PC-3 (cell line): ENCODE results near the gene ACADS. TPM values are rescaled to one million over a fixed set of nuclear protein-coding genes. Genes with fewer than 3 reads are reported as not detected.

Source experiments
- ATAC-seq: fragments of 200-7000 bp; cut with Tn5 transposase; 2 replicates; pipeline ENCODE4 v1.9.1; 2020; ENCODE audit warnings: mild to moderate bottlenecking, moderate library complexity
- BruUV-seq: library from RNA; stranded (reverse); fragments of 400-500 nt; replicated peaks from 2 replicates; lab custom pipeline; 2021; lab: Mats Ljungman, UMichigan
- CTCF ChIA-PET: fragments of 300-600 bp; sonication (Branson Sonifier 250); formaldehyde crosslinking; loops from one replicate; lab custom pipeline; 2022; ENCODE audit warnings: antibody characterized with exemption; lab: Charles Lee
- POLR2A ChIA-PET: fragments of 300-600 bp; sonication (Branson Sonifier 250); formaldehyde crosslinking; loops from one replicate; lab custom pipeline; 2022; ENCODE audit warnings: antibody characterized with exemption; ENCODE audit not compliant: unreplicated experiment; lab: Charles Lee
- DNase-seq: peaks from one replicate; pipeline ENCODE4 v3.0.0-alpha.2; 2015
- H2AFZ ChIP-seq: fragments of 300-600 bp; sonication (generic); 2 replicates; pipeline ENCODE4 v1.6.0; 2016; ENCODE audit warnings: antibody characterized with exemption, low read length
- H3F3A ChIP-seq: fragments of 300-600 bp; sonication (generic); one replicate; pipeline ENCODE4 v1.6.0; 2017; ENCODE audit warnings: antibody characterized with exemption, low read length, control low read depth, mild to moderate bottlenecking; ENCODE audit not compliant: unreplicated experiment
- H3K27ac ChIP-seq: fragments of 300-600 bp; sonication (generic); 2 replicates; pipeline ENCODE4 v1.5.1; 2016; ENCODE audit warnings: mild to moderate bottlenecking, low read length
- H3K27me3 ChIP-seq: fragments of 300-600 bp; sonication (generic); 2 replicates; pipeline ENCODE4 v1.6.1; 2016; ENCODE audit warnings: low read length, mixed read lengths
- H3K36me3 ChIP-seq: fragments of 300-600 bp; sonication (generic); 2 replicates; pipeline ENCODE4 v1.6.1; 2016; ENCODE audit warnings: low read depth, mixed run types, low read length, mixed read lengths
- H3K4me1 ChIP-seq: fragments of 300-600 bp; sonication (generic); 2 replicates; pipeline ENCODE4 v1.5.1; 2016; ENCODE audit warnings: low read length; ENCODE audit not compliant: insufficient read depth
- H3K4me2 ChIP-seq: fragments of 300-600 bp; sonication (generic); 2 replicates; pipeline ENCODE4 v1.6.0; 2016; ENCODE audit warnings: low read length
- H3K4me3 ChIP-seq: fragments of 300-600 bp; sonication (generic); 2 replicates; pipeline ENCODE4 v1.5.1; 2016; ENCODE audit warnings: mild to moderate bottlenecking, low read length, mixed read lengths
- H3K79me2 ChIP-seq: fragments of 300-600 bp; sonication (generic); 2 replicates; pipeline ENCODE4 v1.6.1; 2017; ENCODE audit warnings: low read length, mixed read lengths
- H3K9ac ChIP-seq: fragments of 300-600 bp; sonication (generic); 2 replicates; pipeline ENCODE4 v1.6.0; 2016; ENCODE audit warnings: mild to moderate bottlenecking, low read length
- H3K9me2 ChIP-seq: fragments of 300-600 bp; sonication (generic); replicated peaks from 2 replicates; pipeline ENCODE4 v1.6.1; 2016; ENCODE audit warnings: mixed run types, low read length, mixed read lengths
- H3K9me3 ChIP-seq: fragments of 300-600 bp; sonication (generic); 2 replicates; pipeline ENCODE4 v1.6.1; 2016; ENCODE audit warnings: low read length, mixed read lengths
- H4K20me1 ChIP-seq: fragments of 300-600 bp; sonication (generic); 2 replicates; pipeline ENCODE4 v1.6.1; 2016; ENCODE audit warnings: low read length, mixed read lengths
- EZH2 ChIP-seq: fragments of 300-600 bp; sonication (generic); IDR thresholded peaks from one replicate; pipeline ENCODE4 v1.6.1; 2017; ENCODE audit warnings: antibody characterized with exemption, mild to moderate bottlenecking, low read length; ENCODE audit not compliant: unreplicated experiment
- EZH2phosphoT487 ChIP-seq: fragments of 300-600 bp; sonication (generic); IDR thresholded peaks from 2 replicates; pipeline ENCODE4 v1.6.1; 2018; ENCODE audit warnings: mild to moderate bottlenecking, antibody characterized with exemption, low read length, borderline replicate concordance
- intact Hi-C: fragments of 100-400 bp; cut with micrococcal nuclease; formaldehyde crosslinking; loops from 2 replicates; pipeline ENCODE4 v1.9.0; 2023
- total RNA-seq: library from RNA; depleted of rRNA; stranded (reverse); fragments of >200 nt; gene quantifications from 2 replicates; pipeline ENCODE4 v1.2.3, GENCODE V29; 2014
- TF ChIP-seq, protein P1 (sequence below): fragments of 300-600 bp; sonication (generic); conservative IDR thresholded peaks from 2 replicates; pipeline ENCODE4 v1.5.1; 2017; ENCODE audit warnings: antibody characterized with exemption, low read depth, mild to moderate bottlenecking, low read length

The ACADS gene
- total RNA-seq, 1 experiment from 2014 or later, result 19.6 TPM

DNA sequence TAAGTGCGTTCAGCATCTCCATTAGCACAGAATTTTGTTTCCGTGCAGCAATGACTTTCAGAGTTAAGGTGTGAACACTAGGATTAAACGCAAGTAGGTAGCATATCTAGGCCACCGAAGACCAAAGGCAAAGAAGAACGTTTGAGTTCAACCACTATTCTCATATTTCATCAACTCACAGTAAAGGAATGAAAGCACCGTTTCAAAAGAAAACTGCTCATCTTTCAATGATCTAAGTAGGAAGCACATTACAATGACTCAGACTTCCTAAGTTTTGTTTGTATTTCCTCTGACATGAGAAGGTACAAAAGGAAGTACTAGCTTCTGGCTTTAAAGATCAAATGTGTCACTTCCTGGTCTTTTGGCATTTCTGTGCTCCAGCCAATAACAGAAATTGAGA, 57.6 kb downstream of the ACADS start:
- peaks cover 22% of the 10 kb centered on the region for H3K4me1 ChIP-seq
- intact Hi-C loops, result loop anchor here (10.0 kb wide), 1 partner anchor 122 kb away; the partner anchor contains the start of gene SPPL3
- BruUV-seq, result no TSS peak
- no peaks in the 10 kb centered on the region for H3K9me3 ChIP-seq
- peaks cover 14% of the 10 kb centered on the region for H3F3A ChIP-seq
- peak overlapping the region; percentile 16; the same call in 1 of the 2 replicates for H3K4me3 ChIP-seq
- H3K4me2 ChIP-seq, result peak overlapping the region; percentile 63
- H3K27me3 ChIP-seq, result no peaks in the 10 kb centered on the region
- H3K9ac ChIP-seq, result no peak overlapping the region
- no peaks in the 10 kb centered on the region for H3K9me2 ChIP-seq
- 0 out of 2 replicates have a peak, but pooled peaks cover 6% of the 10 kb centered on the region for H4K20me1 ChIP-seq
- ChIA-PET CTCF (interaction anchor here (0.6 kb wide), 1 partner anchor 190 kb away, joined by 4 read pairs; no protein-coding TSS in a partner anchor), POLR2A (no interaction called here)
- no peaks in the 10 kb centered on the region for H3K79me2 ChIP-seq
- DNase-seq (peak; percentile 97), ATAC-seq (peak; percentile 95)
- peaks cover 9% of the 10 kb centered on the region; the same call in 1 of the 2 replicates for H3K36me3 ChIP-seq
- TF ChIP-seq, protein P1, sequence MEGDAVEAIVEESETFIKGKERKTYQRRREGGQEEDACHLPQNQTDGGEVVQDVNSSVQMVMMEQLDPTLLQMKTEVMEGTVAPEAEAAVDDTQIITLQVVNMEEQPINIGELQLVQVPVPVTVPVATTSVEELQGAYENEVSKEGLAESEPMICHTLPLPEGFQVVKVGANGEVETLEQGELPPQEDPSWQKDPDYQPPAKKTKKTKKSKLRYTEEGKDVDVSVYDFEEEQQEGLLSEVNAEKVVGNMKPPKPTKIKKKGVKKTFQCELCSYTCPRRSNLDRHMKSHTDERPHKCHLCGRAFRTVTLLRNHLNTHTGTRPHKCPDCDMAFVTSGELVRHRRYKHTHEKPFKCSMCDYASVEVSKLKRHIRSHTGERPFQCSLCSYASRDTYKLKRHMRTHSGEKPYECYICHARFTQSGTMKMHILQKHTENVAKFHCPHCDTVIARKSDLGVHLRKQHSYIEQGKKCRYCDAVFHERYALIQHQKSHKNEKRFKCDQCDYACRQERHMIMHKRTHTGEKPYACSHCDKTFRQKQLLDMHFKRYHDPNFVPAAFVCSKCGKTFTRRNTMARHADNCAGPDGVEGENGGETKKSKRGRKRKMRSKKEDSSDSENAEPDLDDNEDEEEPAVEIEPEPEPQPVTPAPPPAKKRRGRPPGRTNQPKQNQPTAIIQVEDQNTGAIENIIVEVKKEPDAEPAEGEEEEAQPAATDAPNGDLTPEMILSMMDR, result no peak
- no peak for TF ChIP-seq EZH2
- no peak for TF ChIP-seq EZH2phosphoT487
- no peak overlapping the region for H2AFZ ChIP-seq
- peak overlapping the region; percentile 58 for H3K27ac ChIP-seq

- no peak for DNase-seq
- no peaks in the 10 kb centered on the region for H3K9me2 ChIP-seq
- ATAC-seq, result no peak
- no TSS peak for BruUV-seq
- H3K4me1 ChIP-seq, result peaks cover 22% of the 10 kb centered on the region
- H3K27me3 ChIP-seq, result no peaks in the 10 kb centered on the region
- no peaks in the 10 kb centered on the region for H3K79me2 ChIP-seq
- TF ChIP-seq EZH2 (no peak), EZH2phosphoT487 (no peak)
- TF ChIP-seq, protein P1, result no peak
- H2AFZ ChIP-seq, result no peak overlapping the region
- ChIA-PET POLR2A (no interaction called here), CTCF (interaction anchor here (0.5 kb wide), 1 partner anchor 187 kb away, joined by 3 read pairs; no protein-coding TSS in a partner anchor)
- H3K36me3 ChIP-seq, result peaks cover 9% of the 10 kb centered on the region; the same call in 1 of the 2 replicates
- no peak overlapping the region for H3K4me2 ChIP-seq
- H3K4me3 ChIP-seq, result no peak overlapping the region
- H3F3A ChIP-seq, result peaks cover 14% of the 10 kb centered on the region
- 0 out of 2 replicates have a peak, but pooled peaks cover 6% of the 10 kb centered on the region for H4K20me1 ChIP-seq
- H3K27ac ChIP-seq, result no peak overlapping the region
- H3K9ac ChIP-seq, result no peak overlapping the region
- intact Hi-C loops, result loop anchor here (5.0 to 10.0 kb wide), 2 partner anchors 62 to 120 kb away; partner anchors contain the start of gene SPPL3
- no peaks in the 10 kb centered on the region for H3K9me3 ChIP-seq
Measured at GRCh38 chr12:120784804-120785203, 59.2 kb downstream of the ACADS start.

GRCh38 chr12:120787889-120788288, 62.3 kb downstream of the ACADS start:
- TF ChIP-seq EZH2 (no peak), EZH2phosphoT487 (no peak)
- TF ChIP-seq, protein P1, result no peak
- H3K4me3 ChIP-seq, result no peak overlapping the region
- DNase-seq, result no peak
- no peaks in the 10 kb centered on the region for H3K9me2 ChIP-seq
- CTCF ChIA-PET, result no interaction called here
- peaks cover 10% of the 10 kb centered on the region for H3F3A ChIP-seq
- H3K4me2 ChIP-seq, result no peak overlapping the region
- no peaks in the 10 kb centered on the region for H3K9me3 ChIP-seq
- no peak overlapping the region for H3K9ac ChIP-seq
- H3K36me3 ChIP-seq, result no peaks in the 10 kb centered on the region
- H3K79me2 ChIP-seq, result no peaks in the 10 kb centered on the region
- POLR2A ChIA-PET, result no interaction called here
- H2AFZ ChIP-seq, result no peak overlapping the region
- peaks cover 12% of the 10 kb centered on the region for H3K4me1 ChIP-seq
- no peak overlapping the region for H3K27ac ChIP-seq
- no peaks in the 10 kb centered on the region for H3K27me3 ChIP-seq
- intact Hi-C loops, result loop anchor here (5.0 to 10.0 kb wide), 2 partner anchors 59 to 117 kb away; partner anchors contain the start of gene SPPL3
- no peak for ATAC-seq
- no TSS peak for BruUV-seq
- 0 out of 2 replicates have a peak, but pooled peaks cover 6% of the 10 kb centered on the region for H4K20me1 ChIP-seq
